Left renal cortex interstitium (tissue), 4 donors: ENCODE measurements around the gene CTU2. TPM values are rescaled to one million over a fixed set of nuclear protein-coding genes. Genes with fewer than 3 reads are reported as not detected.

Source experiments
- DNase-seq, 4 donors: peaks; one replicate each; pipeline ENCODE4 v3.0.0-alpha.2; 2013; ENCODE audit warnings: low read depth in 4 of 4, low spot score in 2 of 4, missing footprints in 1 of 4
- polyA plus RNA-seq, 4 donors: library from polyadenylated mRNA; unstranded; fragments of 120-200 nt; gene quantifications; one replicate each; pipeline ENCODE4 v1.2.1, GENCODE V29; 2013; ENCODE audit not compliant: insufficient read length in 4 of 4

Gene CTU2
- polyA plus RNA-seq, 4 donors: 9.8 to 17.8 (median 14.4) TPM

DNA sequence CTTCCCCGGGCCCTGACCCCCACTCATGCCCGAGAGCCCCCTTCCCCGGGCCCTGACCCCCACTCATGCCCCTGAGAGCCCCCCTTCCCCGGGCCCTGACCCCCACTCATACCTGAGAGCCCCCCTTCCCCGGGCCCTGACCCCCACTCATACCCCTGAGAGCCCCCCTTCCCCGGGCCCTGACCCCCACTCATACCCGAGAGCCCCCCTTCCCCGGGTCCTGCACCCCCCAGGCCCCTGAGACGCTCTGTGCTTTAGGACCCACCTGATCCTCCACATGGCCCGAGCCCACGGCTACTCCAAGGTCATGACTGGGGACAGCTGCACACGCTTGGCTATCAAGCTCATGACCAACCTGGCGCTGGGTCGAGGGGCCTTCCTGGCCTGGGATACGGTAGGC is 6.8 kb downstream of the CTU2 start:
- DNase-seq: no peak

DNA sequence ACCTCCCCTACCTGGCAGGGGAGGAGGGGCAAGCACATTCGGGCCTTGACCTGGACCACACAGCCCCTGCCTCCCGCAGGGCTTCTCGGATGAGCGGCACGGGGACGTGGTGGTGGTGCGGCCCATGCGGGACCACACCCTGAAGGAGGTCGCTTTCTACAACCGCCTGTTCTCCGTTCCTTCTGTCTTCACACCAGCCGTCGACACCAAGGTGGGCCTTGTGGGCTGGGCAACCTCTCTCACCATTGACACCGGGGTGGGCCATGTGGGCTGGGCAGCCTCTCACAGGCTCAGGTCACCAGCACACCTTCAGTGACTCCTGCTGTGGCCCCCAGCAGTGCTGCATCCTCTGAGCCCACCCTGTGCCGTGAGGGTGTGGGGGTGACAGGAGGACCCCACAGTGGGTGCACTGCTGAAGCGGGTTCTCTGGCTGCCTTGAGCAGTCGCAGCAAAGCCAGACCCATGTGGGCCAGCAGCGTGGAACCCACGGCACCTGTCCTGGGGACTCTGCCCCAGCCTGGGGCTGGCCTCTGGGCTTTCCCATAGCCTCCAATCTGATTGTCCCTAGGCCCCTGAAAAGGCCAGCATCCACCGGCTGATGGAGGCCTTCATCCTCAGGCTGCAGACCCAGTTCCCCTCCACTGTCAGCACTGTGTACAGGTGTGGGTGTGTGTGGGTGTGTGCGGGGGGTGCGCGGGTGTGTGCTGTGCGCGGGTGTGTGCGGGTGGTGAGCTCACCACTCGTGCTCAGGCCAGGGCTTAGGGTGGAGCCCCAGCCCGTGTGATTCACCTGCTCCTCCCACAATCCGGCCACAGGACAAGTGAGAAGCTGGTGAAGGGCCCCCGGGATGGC is 7.5 kb downstream of the CTU2 start:
- no peak for DNase-seq

DNA sequence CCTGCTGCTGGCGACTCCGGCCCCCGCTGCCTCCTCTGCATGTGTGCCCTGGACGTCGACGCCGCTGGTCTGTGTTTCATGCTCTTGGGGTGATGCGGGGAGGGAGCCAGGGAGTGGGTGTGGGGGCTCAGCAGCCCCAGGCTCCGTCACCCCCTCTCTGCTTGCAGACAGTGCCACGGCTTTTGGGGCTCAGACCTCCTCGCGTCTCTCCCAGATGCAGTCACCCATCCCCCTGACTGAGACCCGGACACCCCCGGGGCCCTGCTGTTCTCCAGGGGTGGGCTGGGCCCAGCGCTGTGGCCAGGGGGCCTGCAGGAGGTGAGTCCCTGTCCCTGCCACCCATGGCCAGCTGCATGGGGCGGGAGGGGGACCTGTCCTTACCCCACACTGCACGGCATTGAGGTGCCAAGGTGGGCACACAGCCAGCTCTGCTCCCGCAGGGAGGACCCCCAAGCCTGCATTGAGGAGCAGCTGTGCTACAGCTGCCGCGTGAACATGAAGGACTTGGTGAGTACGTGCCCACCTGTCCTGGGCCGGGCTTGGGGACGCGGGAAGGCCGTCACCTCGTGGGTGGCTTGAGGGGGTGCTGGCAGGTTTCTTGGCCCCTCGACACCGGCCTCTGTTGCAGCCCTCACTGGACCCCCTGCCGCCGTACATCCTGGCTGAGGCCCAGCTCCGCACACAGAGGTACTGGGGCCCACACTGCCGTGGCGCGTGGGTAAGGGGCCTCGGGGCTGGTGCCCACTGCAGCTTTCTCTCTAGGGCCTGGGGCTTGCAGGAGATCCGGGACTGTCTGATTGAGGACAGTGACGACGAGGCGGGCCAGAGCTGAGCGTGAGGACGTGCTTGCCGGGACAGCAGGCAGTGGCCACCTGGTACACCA is 8.4 kb downstream of the CTU2 start:
- no peak for DNase-seq

DNA sequence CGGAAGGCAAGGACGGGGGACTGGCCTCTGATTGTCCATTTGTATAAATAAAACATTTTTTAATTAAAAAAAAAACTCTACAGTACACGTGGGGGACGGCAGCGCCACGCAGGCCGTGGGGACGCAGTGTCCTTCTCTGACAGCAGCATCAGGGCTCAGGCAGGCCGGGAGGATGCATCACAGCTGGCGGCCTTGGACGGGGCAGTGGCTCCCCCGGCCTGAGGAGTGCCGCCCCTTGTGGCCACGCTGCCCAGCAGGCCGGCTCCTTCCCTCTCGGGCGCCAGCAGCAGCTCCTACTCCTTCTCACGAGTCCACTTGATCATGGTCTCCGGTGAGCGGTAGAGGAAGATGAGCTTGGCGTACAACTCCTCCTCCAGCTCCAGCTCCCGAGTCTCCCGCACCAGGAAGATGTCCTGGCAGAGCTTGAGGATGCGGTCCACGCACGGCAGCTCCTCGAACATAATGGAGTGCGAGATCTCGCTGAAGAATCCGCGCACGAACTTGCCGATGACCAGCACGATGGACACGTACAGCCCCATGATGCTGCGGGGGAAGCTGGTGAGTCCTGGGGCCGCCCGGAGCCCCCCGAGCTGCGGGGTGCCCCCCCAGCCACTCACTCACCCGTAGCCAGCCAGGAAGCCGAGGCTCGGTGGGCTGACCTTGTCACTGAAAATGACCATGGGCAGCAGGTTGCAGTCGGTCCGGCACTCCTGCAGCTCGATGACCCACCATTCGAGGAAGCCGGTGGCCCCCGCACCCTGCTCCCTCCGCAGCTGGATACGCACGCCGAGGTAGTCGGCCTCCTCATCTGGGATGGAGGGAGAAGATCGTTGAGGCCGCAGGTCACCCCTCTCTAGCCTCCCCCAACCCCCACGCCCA is 9.2 kb downstream of the CTU2 start:
- DNase-seq: no peak

DNA sequence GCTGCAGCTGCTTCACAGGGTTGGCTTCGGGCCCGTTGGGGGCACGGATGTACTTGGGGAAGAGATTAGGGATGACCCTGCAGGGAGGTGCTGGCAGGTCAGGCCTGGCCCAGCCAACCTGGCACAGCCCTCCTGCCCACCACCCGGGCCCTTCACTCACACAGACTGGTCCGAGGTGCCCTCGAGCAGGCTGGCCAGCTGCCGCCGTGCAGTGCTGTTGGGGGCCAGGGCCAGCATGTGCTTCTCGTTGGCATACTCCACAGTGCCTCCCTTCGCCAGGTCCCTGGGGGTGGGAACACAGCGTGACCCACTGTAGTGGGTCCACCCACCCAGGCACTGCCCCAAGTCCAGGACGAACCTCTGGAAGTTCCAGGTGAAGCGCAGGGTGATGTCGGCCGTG is 9.9 kb downstream of the CTU2 start:
- no peak for DNase-seq

DNA sequence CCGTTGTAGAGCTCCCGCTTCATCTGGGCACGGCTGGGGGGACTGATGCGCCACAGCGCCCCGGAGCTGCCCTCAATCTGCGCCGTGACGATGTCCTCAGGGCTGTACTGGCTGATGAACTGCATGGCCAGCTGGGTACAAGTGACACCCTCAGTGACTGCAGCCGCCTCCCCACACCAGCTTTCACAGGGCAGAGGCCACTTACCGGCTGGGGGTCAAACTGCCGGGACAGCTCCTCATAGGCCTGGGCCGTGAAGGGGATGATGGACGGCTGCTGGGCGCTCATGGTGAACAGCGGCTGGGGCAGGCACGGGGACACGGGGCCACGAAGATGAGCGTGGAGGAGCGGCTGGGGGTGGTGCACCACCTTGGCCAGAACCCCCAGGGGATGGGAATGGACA is 10.3 kb downstream of the CTU2 start:
- no peak for DNase-seq

DNA sequence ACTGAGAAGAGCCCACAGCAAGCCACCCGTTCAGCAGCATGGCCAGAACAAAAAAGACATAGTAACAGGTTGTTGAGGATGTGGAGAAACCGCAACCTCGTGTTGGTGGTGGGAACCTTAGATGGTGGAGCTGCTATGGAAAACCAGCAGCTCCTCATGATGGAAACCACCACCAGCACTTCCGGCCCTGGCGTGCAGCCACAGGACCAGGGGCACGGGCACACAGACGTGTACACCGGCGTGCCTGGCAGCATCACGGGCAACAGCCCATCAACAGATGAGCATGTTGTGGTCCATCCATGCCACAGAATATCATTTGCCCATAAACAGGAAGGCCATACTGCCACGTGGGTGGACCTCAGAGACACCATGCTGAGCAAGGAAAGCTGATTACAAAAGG is 11.9 kb downstream of the CTU2 start:
- DNase-seq: no peak

DNA sequence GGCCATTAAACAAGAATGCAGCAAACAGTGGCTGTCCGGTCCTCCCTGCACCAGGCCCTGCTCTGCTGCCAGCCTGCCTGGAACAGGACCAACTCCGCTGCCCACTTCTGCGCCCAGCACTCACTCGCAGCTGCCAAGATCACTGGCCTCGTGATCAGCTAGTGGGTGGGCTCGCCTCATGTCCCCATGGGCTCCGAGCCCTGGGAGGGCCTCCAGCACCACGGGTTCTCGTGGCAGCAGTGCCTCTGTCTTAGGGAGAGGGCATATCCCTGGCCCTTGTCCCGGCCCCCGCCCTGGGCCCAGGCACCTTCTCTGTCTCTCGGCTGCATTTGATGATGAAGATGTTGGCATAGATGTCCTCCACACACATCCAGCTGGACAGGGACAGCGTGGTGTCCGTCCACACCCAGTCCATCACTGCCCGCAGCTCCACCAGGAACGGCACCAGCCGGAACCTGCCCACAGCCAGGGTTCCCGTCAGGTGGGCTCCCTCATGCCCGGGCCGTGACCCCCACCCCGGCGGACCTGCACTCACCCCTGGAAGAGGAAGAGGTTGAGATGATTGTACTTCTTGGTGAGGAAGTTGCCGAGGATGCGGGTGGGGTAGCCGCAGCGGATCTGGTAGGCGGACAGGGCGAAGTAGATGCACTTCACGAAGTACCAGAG is 13.1 kb downstream of the CTU2 start:
- DNase-seq: no peak

DNA sequence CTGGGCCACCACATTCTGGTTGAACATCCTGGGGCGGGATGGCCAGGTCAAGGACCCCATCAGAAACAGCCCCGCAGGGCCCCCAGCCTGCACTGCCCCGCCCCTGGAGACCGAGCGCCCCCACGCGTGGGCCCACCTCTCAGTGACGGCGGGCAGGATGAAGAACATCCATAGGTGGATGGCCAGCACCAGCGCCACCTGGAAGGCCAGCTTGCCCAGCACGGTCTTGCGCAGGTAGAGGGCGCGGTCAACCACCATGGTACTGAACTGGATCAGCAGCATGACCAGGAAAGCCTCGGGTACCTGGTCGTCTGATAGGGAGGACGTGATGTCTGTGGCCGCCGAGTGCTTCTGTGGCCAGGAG is 13.6 kb downstream of the CTU2 start:
- DNase-seq: no peak

DNA sequence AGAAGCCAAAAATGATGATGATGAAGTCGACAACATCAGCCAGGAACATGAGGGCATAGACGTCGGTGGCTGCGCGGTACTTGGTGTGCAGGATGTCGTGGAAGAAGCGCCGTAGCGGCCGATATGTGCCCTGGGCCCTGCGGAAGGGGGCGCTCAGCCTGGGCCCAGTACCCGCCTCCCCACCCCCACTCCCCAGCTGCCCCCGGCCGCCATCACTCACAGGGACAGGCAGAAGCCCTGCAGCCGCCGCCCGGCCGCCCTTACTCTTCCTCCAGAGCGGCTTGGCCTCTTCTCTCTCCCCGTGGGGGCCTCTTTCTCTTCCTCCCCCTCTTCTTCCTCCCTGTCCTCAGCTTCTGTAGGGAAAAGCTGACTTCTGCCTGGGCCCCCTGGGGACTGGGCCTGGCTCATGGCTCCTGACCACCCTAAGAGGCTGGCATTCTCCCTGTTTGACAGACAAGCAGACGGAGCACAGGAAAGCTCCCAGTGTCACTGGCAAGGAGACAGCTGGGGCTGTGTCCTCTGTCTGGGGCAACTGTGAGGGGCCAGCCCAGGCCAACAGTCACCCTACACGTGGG is 14.2 kb downstream of the CTU2 start:
- DNase-seq: no peak

DNA sequence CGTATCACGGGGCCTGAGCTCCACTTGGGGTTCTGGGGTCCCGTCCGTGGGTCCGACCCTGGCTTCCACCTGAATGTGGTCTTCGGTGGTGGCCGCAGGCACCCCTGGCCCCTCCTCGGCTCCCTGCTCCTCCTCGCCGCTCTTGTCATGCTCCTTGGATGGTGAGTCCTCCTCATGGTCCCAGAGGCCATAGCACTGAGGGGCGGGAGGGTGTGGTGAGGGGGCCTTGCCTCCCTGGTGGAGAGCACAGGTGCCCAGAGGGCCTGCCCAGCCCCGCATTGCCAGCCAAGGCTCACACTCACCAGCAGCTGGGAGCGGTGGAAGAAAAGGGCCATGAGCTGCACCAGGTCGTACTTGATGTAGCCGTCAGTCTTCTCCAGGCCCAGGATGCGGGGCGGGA is 14.9 kb downstream of the CTU2 start:
- DNase-seq: no peak

DNA sequence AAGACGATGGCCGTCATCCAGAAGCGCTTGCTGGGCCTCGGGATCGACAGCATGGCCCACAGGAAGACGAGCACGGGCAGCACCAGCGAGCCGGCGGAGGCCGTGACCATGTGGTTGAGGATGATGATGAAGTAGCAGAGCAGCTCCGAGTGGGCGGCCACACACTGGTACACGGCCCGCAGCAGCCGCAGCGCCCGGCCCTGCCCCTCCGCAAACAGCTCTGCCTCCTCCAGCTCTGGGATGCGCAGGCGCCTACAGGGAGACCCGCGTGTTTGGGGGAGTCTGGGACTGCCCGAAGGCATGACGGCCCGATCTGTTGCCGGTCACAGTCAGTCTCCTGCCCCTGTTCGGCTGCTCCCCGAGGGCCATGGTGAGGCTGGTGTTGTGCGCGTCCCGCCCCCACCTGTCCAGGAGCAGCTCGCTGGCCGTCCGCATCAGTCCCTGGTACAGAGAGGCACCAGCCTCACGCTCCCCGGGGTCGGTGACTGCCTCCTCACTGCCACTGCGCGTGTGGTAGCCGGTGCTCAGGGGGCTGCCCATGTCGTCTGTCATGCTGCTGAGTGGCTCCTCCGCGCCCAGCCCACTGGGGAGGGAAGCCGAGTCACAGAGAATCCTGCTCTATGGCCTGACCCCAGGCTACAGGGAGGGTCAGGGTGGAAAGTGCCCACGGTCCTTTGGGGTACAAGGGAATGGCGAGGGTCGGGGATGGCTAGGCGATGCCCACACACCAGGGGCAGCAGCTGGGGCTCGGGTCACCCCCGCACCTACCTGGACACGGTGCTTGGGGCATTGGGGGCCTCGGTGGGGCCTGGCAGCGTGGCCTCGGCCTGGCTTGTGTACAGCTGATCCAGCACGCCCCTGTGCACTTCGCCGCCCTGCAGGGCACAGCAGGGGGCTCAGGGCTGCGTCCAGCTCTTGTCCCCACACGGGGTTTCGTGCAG is 15.8 kb downstream of the CTU2 start:
- DNase-seq: no peak

DNA sequence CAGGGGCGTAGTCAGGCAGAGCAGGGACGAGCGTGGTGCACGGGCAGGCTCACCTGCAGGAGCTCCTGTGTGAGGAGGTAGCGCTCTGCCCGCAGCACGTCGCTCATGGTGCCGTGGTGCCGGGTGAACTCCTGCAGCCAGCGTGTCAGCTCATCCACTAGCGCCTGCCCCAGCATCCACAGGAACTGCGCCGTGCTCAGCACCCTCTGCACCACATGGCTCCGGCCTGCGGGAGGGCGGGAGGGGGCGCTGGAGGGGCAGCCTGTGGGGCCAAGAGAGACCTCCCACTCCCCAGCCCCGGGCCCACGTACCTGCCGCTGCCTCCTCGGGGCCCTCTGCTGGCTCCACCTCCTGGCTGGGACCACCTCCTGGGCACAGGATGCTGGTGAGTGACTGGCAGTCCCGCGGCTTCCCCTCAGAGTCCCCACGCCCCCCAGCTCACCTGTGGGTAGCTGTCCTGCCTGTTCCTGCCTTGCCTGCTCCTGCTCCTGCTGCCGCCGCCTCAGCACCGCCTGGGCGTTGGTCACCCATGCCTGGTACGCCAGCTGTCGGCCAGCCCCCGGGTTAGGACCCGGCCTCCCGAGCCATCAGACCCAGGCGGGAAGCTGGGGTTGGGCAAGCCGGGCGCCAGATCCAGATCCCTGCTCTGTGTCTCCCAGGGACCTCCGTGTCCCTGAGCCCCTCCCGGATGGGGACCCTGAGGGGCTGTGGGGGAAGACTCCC is 16.6 kb downstream of the CTU2 start:
- DNase-seq: no peak

DNA sequence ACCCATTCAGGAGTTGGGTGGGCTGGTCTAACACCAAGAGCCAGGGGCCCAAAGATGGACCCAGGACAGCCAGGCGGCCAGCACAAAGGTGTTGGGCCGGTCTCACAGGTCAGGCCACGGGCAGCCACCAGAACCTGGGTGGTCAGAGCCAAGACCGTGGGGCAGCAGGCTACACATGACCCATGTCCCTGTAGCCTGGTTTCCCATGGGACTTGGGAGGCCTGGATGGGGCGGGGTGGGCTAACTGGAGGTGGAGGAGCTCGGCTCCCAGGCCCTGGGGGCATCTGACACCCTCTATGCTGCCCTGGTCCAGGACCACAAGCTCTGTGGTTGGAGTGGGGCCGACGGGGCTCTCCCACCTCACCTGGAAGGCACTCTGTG is 17.2 kb downstream of the CTU2 start:
- no peak for DNase-seq

DNA sequence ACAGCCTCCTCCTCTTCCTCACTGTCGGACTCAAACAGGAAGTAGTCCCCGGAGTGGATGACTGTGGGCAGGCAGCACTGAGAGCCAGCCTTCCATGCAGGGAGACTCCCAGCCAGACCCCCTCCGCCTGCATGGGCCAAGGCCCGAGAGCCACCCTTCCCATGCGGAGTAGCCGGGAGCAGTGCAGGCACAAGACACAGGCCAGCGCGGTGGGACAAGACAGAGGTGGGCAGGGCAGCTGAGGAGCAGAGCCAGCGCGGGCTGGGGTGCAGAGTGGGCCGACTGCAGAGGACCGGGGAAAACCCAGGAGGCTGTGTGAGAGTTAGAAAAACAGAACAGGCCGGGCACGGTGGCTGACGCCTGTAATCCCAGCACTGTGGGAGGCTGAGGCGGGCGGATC is 17.6 kb downstream of the CTU2 start:
- DNase-seq: no peak

DNA sequence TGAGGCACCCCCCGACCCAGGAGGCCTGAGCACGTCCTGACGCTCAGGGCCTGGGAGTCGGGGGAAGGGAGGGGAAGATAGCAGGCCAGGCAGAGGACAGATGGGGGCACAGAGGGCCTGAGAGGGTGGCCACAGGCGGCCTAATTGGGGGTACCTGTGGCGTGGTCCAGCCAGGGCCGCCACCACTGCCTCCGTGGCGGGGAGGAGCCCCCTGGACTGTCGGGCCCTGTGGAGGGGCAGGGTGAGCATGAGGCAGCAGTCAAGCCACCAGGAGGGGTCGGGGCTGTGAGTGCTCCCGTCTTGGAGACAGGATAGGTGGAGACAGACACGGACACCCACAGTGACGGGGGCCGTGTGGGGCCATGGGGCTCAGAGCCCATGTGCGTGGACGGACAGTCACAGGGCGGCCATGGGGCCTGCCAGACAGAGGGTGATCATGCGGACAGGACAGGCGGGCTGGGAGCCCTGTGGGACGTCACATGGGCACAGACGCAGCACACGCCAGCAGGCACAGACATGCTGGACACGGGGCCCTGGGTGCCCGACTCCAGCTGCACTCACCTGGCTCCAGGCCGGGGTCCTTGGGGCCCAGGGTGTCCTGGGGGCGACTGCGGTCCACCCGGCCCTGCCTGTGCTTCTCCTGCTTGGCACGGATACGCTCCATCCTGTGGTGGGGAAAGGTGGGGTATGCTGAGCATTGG is 18.7 kb downstream of the CTU2 start:
- DNase-seq: no peak

DNA sequence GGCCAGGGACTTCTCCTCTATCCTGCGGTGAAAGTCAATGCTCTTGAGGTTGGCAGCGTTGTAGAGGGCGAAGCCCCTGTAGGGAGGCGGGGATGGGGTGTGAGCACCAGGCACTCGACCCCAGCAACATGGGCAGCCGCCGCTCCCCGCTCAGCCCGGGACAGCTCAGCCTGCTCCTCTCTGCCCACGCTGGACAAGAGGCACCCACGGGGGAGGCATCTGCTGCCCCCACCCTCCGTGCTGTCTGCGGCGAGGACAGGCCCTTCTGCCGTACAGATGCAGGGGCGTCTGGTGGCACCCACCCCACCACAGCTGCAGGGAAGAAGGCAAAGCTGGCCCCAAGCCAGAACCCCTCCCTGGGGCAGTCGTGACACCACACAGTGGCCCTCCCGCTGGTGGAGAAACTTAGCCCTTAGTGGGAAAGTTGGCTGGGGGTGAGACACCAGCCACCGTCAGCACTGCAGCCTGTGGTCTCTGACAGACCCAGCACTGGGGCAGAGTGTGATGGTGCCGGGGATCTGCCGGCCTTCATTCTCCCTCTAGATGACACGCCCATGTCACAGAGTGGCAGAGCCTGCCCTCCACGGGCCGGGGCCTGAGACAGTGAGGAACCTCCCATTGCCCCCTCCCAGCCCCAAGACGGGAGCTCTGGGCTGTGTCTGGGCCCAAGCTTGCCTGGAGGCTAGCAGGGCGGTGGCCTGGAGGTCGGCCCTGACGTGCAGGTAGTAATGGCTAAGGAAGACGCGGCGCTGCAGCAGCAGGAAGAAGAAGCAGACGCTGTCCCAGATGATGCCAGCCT is 19.5 kb downstream of the CTU2 start:
- DNase-seq: no peak
